KMS-11 (cell line): ENCODE data around the gene ARHGEF40.

ENCODE experiments used
- H2AFZ ChIP-seq: fragments of 200-600 bp; sonication (generic); 2 replicates; pipeline ENCODE4 v1.6.1; 2016; ENCODE audit warnings: antibody characterized with exemption, mixed run types, low read depth
- H3K27ac ChIP-seq: fragments of 200-600 bp; sonication (generic); 2 replicates; pipeline ENCODE4 v1.6.1; 2016; ENCODE audit warnings: mild to moderate bottlenecking, mixed run types
- H3K27me3 ChIP-seq: fragments of 200-600 bp; sonication (generic); 2 replicates; pipeline ENCODE4 v1.6.1; 2017; ENCODE audit warnings: mild to moderate bottlenecking, low read depth, mixed run types, moderate library complexity; ENCODE audit not compliant: insufficient read depth
- H3K36me3 ChIP-seq: fragments of 200-600 bp; sonication (generic); 2 replicates; pipeline ENCODE4 v1.6.1; 2017; ENCODE audit warnings: mild to moderate bottlenecking, mixed run types; ENCODE audit not compliant: insufficient read depth
- H3K4me1 ChIP-seq: fragments of 200-600 bp; sonication (generic); 2 replicates; pipeline ENCODE4 v1.6.1; 2016; ENCODE audit warnings: mild to moderate bottlenecking, low read depth, mixed run types; ENCODE audit not compliant: poor library complexity, severe bottlenecking
- H3K4me2 ChIP-seq: fragments of 200-600 bp; sonication (generic); 2 replicates; pipeline ENCODE4 v1.7.0; 2016; ENCODE audit warnings: mild to moderate bottlenecking, mixed run types
- H3K4me3 ChIP-seq: fragments of 200-600 bp; sonication (generic); IDR thresholded peaks from 2 replicates; pipeline ENCODE4 v1.6.1; 2017; ENCODE audit warnings: low read depth, low read length, mixed read lengths; ENCODE audit not compliant: insufficient read depth
- H3K79me2 ChIP-seq: fragments of 200-600 bp; sonication (generic); 2 replicates; pipeline ENCODE4 v1.6.1; 2016; ENCODE audit warnings: low read depth, mixed run types; ENCODE audit not compliant: insufficient read depth
- H3K9ac ChIP-seq: fragments of 200-600 bp; sonication (generic); 2 replicates; pipeline ENCODE4 v1.6.1; 2016; ENCODE audit warnings: mild to moderate bottlenecking, mixed run types
- H4K20me1 ChIP-seq: fragments of 200-600 bp; sonication (generic); 2 replicates; pipeline ENCODE4 v1.6.1; 2016; ENCODE audit warnings: mild to moderate bottlenecking, mixed run types; ENCODE audit not compliant: insufficient read depth
- TF ChIP-seq, protein P1 (sequence below): fragments of 200-600 bp; sonication (generic); conservative IDR thresholded peaks from 2 replicates; pipeline ENCODE4 v1.6.1; 2017; ENCODE audit warnings: low read depth, mild to moderate bottlenecking, antibody characterized with exemption, low read length, moderate library complexity, mixed read lengths

ARHGEF40 gene

DNA sequence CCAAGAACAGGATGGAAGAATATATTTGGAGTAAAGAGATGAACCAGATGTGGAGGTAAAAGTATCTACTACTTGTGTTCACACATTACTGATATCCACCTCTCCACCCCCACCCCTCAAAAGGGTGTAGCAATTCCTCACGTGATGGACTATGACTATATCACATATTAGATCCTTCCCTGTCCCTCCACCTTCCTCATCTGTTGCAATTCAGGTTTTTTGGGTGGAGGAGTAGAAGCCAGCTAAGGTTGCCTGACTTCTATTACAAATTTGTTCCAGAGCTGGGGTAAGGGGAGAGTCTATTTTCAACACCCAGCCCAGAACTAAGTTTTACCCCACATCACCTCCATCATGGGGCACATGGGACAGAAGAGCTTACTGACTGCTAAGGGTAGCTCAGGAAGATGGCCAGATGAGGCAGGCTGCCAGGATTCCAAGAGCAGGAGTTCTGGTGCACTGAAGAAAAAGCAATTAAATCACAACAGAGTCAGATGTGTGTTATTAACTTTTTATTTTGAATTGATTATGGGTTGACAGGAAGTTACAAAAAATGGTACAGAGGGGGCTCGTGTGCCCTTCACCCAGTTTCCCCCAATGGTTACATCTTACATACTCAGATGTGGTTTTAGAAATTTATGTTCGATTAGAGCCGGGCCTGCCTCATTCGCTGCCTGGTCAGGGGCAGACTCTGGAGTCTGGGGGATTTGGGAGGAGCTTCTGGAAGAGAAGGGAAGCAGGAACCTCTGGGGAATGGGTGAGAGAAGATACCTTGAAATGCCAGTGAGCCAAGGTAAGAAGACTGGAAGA, 37.6 kb upstream of the ARHGEF40 start:
- Histone ChIP-seq H3K36me3 (no peaks in the 10 kb centered on the region), H3K79me2 (no peaks in the 10 kb centered on the region), H3K27me3 (no peaks in the 10 kb centered on the region), H4K20me1 (no peaks in the 10 kb centered on the region), H3K4me3 (no peak overlapping the region), H3K4me1 (no peaks in the 10 kb centered on the region), H3K27ac (no peak overlapping the region), H3K4me2 (no peak overlapping the region), H3K9ac (no peak overlapping the region), H2AFZ (no peak overlapping the region)
- TF ChIP-seq, protein P1, sequence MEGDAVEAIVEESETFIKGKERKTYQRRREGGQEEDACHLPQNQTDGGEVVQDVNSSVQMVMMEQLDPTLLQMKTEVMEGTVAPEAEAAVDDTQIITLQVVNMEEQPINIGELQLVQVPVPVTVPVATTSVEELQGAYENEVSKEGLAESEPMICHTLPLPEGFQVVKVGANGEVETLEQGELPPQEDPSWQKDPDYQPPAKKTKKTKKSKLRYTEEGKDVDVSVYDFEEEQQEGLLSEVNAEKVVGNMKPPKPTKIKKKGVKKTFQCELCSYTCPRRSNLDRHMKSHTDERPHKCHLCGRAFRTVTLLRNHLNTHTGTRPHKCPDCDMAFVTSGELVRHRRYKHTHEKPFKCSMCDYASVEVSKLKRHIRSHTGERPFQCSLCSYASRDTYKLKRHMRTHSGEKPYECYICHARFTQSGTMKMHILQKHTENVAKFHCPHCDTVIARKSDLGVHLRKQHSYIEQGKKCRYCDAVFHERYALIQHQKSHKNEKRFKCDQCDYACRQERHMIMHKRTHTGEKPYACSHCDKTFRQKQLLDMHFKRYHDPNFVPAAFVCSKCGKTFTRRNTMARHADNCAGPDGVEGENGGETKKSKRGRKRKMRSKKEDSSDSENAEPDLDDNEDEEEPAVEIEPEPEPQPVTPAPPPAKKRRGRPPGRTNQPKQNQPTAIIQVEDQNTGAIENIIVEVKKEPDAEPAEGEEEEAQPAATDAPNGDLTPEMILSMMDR: no peak

DNA sequence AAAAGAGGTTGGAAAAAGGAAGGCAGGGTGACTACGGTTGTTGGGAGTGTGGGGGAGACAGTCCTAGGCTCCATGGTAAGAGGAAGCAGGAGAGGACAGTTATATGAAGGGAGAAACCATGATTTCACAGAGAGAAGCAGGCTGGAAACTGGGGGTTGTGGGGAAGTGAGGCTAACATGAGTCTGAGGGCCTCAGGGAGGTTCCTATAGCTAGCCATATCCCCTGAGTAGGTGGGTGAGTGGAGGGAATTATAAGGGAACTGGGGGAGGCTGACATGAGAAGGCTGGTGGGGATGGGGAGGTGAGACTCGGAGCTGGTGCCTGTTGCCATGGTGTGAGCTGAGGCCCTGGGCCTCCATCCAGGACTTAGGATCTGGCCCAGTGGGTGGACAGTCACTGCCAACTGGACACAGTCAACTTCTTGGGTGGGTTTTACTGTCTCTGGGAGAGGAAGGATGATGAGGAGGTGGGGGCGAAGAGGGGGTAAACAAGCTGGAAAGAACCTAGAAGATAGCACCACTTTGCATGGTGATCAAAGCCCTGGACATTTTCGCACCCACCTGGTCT, 36.9 kb upstream of the ARHGEF40 start:
- TF ChIP-seq, protein P1: no peak
- Histone ChIP-seq H3K27ac (no peak overlapping the region), H2AFZ (no peak overlapping the region), H3K79me2 (no peaks in the 10 kb centered on the region), H3K36me3 (no peaks in the 10 kb centered on the region), H3K27me3 (no peaks in the 10 kb centered on the region), H3K4me3 (no peak overlapping the region), H3K4me2 (no peak overlapping the region), H3K9ac (no peak overlapping the region), H4K20me1 (no peaks in the 10 kb centered on the region), H3K4me1 (no peaks in the 10 kb centered on the region)

DNA sequence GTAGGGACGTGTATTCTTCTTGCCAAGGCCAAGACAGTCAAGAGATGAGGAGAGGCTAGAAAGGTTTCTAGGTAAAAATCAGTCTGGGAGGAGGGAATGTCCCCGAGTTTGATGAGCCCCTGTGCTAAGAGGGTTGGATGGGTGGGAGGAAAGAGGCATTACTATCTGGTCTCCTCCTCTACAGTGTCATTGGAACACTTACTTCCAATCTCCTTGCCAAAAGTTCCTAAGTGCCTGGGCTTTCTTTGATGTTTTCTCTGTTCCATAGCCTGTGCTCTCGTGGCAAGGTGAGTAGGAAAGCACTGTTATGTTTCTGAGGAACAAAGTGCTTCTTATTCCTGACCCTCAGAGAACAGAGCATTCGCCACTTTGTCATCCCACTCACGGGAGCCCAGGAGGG, 35.4 kb upstream of the ARHGEF40 start, which contains the start of gene RNASE13:
RNASE13 (minus strand) TSS at position 101 of the 400 bp plus-strand sequence. CDS start 519 bp downstream, outside the sequence.
- Histone ChIP-seq H3K4me3 (no peak within 1 kb of the TSS), H3K4me1 (no peaks in the 10 kb centered on the region), H3K27ac (no peak within 1 kb of the TSS), H3K4me2 (no peak within 1 kb of the TSS), H3K79me2 (no peaks in the 10 kb centered on the region), H3K36me3 (no peaks in the 10 kb centered on the region), H4K20me1 (no peaks in the 10 kb centered on the region), H3K27me3 (no peaks in the 10 kb centered on the region), H2AFZ (no peak within 1 kb of the TSS), H3K9ac (no peak within 1 kb of the TSS)
- TF ChIP-seq, protein P1: no peak

DNA sequence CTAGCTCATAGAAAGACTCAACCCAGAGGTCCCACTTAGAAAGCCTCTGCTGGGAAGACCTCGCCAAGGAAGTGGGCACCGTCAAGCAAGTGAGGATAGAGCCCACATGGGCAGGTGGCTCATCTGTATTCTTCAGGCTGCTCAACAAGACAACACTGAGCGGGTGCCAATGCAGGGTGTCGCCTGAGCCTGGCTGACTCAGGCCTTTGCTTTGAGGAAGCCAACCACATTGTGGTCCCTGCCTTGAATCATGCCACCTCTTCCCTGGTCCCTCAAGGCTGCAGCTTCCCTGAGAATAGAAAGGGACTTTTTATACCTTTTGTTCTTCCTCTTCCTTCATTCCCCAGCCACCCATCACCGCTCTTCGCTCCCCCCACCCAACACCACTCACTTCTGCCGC, 33.4 kb upstream of the ARHGEF40 start:
- Histone ChIP-seq H3K79me2 (no peaks in the 10 kb centered on the region), H3K27ac (no peak overlapping the region), H3K9ac (no peak overlapping the region), H3K4me2 (no peak overlapping the region), H3K4me1 (no peaks in the 10 kb centered on the region), H4K20me1 (no peaks in the 10 kb centered on the region), H3K4me3 (no peak overlapping the region), H3K27me3 (no peaks in the 10 kb centered on the region), H3K36me3 (no peaks in the 10 kb centered on the region), H2AFZ (no peak overlapping the region)
- TF ChIP-seq, protein P1: no peak
